Measurements from ENCODE around the gene KLF17.

DNA sequence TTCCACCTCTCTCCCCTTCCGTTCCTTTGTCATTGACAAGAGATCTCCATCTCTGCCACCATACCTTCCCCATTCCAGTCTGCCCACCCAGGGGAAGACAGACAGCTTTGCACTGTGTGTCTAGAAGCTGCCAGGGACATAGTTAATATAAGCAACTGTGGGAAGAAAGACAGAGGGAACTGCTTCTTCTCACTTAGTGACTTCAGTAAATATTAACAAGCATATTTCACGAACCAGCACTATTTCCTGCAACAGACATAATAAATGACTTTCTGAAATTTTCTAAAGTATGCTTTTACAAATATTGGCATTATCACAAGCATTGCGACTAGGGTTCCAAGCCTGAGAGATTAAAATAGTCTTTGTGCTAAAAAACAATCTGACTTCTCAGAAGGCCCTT is 44.2 kb upstream of the KLF17 start:
- TF ChIP-seq, protein P1, sequence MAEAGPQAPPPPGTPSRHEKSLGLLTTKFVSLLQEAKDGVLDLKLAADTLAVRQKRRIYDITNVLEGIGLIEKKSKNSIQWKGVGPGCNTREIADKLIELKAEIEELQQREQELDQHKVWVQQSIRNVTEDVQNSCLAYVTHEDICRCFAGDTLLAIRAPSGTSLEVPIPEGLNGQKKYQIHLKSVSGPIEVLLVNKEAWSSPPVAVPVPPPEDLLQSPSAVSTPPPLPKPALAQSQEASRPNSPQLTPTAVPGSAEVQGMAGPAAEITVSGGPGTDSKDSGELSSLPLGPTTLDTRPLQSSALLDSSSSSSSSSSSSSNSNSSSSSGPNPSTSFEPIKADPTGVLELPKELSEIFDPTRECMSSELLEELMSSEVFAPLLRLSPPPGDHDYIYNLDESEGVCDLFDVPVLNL (CRISPR knock-in tag; IDR thresholded peaks at IDR 0.05; ENCODE audit: borderline replicate concordance, low read depth): no peak
- TF ChIP-seq, protein P2, sequence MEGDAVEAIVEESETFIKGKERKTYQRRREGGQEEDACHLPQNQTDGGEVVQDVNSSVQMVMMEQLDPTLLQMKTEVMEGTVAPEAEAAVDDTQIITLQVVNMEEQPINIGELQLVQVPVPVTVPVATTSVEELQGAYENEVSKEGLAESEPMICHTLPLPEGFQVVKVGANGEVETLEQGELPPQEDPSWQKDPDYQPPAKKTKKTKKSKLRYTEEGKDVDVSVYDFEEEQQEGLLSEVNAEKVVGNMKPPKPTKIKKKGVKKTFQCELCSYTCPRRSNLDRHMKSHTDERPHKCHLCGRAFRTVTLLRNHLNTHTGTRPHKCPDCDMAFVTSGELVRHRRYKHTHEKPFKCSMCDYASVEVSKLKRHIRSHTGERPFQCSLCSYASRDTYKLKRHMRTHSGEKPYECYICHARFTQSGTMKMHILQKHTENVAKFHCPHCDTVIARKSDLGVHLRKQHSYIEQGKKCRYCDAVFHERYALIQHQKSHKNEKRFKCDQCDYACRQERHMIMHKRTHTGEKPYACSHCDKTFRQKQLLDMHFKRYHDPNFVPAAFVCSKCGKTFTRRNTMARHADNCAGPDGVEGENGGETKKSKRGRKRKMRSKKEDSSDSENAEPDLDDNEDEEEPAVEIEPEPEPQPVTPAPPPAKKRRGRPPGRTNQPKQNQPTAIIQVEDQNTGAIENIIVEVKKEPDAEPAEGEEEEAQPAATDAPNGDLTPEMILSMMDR (IDR thresholded peaks at IDR 0.05): no peak
- TF ChIP-seq, protein P3, sequence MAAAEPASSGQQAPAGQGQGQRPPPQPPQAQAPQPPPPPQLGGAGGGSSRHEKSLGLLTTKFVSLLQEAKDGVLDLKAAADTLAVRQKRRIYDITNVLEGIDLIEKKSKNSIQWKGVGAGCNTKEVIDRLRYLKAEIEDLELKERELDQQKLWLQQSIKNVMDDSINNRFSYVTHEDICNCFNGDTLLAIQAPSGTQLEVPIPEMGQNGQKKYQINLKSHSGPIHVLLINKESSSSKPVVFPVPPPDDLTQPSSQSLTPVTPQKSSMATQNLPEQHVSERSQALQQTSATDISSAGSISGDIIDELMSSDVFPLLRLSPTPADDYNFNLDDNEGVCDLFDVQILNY (CRISPR knock-in tag; IDR thresholded peaks at IDR 0.05): no peak
- TF ChIP-seq, protein P4, sequence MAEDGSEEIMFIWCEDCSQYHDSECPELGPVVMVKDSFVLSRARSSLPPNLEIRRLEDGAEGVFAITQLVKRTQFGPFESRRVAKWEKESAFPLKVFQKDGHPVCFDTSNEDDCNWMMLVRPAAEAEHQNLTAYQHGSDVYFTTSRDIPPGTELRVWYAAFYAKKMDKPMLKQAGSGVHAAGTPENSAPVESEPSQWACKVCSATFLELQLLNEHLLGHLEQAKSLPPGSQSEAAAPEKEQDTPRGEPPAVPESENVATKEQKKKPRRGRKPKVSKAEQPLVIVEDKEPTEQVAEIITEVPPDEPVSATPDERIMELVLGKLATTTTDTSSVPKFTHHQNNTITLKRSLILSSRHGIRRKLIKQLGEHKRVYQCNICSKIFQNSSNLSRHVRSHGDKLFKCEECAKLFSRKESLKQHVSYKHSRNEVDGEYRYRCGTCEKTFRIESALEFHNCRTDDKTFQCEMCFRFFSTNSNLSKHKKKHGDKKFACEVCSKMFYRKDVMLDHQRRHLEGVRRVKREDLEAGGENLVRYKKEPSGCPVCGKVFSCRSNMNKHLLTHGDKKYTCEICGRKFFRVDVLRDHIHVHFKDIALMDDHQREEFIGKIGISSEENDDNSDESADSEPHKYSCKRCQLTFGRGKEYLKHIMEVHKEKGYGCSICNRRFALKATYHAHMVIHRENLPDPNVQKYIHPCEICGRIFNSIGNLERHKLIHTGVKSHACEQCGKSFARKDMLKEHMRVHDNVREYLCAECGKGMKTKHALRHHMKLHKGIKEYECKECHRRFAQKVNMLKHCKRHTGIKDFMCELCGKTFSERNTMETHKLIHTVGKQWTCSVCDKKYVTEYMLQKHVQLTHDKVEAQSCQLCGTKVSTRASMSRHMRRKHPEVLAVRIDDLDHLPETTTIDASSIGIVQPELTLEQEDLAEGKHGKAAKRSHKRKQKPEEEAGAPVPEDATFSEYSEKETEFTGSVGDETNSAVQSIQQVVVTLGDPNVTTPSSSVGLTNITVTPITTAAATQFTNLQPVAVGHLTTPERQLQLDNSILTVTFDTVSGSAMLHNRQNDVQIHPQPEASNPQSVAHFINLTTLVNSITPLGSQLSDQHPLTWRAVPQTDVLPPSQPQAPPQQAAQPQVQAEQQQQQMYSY (CRISPR knock-in tag; IDR thresholded peaks at IDR 0.05): no peak
- TF ChIP-seq, protein P5, sequence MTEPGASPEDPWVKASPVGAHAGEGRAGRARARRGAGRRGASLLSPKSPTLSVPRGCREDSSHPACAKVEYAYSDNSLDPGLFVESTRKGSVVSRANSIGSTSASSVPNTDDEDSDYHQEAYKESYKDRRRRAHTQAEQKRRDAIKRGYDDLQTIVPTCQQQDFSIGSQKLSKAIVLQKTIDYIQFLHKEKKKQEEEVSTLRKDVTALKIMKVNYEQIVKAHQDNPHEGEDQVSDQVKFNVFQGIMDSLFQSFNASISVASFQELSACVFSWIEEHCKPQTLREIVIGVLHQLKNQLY (CRISPR knock-in tag; IDR thresholded peaks at IDR 0.05): no peak
- TF ChIP-seq, protein P6, sequence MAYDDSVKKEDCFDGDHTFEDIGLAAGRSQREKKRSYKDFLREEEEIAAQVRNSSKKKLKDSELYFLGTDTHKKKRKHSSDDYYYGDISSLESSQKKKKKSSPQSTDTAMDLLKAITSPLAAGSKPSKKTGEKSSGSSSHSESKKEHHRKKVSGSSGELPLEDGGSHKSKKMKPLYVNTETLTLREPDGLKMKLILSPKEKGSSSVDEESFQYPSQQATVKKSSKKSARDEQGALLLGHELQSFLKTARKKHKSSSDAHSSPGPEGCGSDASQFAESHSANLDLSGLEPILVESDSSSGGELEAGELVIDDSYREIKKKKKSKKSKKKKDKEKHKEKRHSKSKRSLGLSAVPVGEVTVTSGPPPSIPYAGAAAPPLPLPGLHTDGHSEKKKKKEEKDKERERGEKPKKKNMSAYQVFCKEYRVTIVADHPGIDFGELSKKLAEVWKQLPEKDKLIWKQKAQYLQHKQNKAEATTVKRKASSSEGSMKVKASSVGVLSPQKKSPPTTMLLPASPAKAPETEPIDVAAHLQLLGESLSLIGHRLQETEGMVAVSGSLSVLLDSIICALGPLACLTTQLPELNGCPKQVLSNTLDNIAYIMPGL (CRISPR knock-in tag; IDR thresholded peaks at IDR 0.05): no peak
- TF ChIP-seq, protein P7, sequence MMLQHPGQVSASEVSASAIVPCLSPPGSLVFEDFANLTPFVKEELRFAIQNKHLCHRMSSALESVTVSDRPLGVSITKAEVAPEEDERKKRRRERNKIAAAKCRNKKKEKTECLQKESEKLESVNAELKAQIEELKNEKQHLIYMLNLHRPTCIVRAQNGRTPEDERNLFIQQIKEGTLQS (CRISPR knock-in tag; conservative IDR thresholded peaks at IDR 0.05): no peak
- TF ChIP-seq, protein P8, sequence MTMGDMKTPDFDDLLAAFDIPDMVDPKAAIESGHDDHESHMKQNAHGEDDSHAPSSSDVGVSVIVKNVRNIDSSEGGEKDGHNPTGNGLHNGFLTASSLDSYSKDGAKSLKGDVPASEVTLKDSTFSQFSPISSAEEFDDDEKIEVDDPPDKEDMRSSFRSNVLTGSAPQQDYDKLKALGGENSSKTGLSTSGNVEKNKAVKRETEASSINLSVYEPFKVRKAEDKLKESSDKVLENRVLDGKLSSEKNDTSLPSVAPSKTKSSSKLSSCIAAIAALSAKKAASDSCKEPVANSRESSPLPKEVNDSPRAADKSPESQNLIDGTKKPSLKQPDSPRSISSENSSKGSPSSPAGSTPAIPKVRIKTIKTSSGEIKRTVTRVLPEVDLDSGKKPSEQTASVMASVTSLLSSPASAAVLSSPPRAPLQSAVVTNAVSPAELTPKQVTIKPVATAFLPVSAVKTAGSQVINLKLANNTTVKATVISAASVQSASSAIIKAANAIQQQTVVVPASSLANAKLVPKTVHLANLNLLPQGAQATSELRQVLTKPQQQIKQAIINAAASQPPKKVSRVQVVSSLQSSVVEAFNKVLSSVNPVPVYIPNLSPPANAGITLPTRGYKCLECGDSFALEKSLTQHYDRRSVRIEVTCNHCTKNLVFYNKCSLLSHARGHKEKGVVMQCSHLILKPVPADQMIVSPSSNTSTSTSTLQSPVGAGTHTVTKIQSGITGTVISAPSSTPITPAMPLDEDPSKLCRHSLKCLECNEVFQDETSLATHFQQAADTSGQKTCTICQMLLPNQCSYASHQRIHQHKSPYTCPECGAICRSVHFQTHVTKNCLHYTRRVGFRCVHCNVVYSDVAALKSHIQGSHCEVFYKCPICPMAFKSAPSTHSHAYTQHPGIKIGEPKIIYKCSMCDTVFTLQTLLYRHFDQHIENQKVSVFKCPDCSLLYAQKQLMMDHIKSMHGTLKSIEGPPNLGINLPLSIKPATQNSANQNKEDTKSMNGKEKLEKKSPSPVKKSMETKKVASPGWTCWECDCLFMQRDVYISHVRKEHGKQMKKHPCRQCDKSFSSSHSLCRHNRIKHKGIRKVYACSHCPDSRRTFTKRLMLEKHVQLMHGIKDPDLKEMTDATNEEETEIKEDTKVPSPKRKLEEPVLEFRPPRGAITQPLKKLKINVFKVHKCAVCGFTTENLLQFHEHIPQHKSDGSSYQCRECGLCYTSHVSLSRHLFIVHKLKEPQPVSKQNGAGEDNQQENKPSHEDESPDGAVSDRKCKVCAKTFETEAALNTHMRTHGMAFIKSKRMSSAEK (CRISPR knock-in tag; IDR thresholded peaks at IDR 0.05; ENCODE audit: borderline replicate concordance): no peak
- TF ChIP-seq GABPB1 (CRISPR knock-in tag; IDR thresholded peaks at IDR 0.05) (no peak), ZNF232 (CRISPR knock-in tag; IDR thresholded peaks at IDR 0.05) (no peak), FOXK1 (CRISPR knock-in tag; IDR thresholded peaks at IDR 0.05) (no peak), ATF1 (CRISPR knock-in tag; IDR thresholded peaks at IDR 0.05) (no peak)

Data from WTC11 (cell line).